GM19023 (cell line): ENCODE data around the gene SGO2.
"Not testable (repeated sequence)": the region's sequence is repeated elsewhere in the genome, so short reads cannot be mapped to it uniquely, and the experiment has no call there.

Experiments used
- ATAC-seq: cut with Tn5 transposase; IDR thresholded peaks from one replicate; pipeline ENCODE4 v1.9.1; 2021; ENCODE audit warnings: mild to moderate bottlenecking, moderate library complexity; ENCODE audit not compliant: unreplicated experiment

SGO2 gene

GRCh38 chr2:200620606-200621390 is 94.8 kb downstream of the SGO2 start:
- no peak for ATAC-seq

- no peak for ATAC-seq
These were observed 96.1 kb downstream of the SGO2 start for GRCh38 chr2:200622106-200622505.

- ATAC-seq: no peak
These were observed 98.0 kb downstream of the SGO2 start for GRCh38 chr2:200624026-200624425.

- ATAC-seq: no peak
These were observed 98.7 kb downstream of the SGO2 start for GRCh38 chr2:200624658-200625057.

- no peak for ATAC-seq
These were observed 99.3 kb downstream of the SGO2 start for GRCh38 chr2:200625282-200625681.

GRCh38 chr2:200625958-200626363 is 100.0 kb downstream of the SGO2 start:
- no peak for ATAC-seq

- no peak for ATAC-seq
These were observed 101.2 kb downstream of the SGO2 start for GRCh38 chr2:200627110-200627770.

GRCh38 chr2:200628461-200628860 is 102.5 kb downstream of the SGO2 start:
- ATAC-seq: not testable (repeated sequence)

- ATAC-seq: no peak
These were observed 105.3 kb downstream of the SGO2 start for GRCh38 chr2:200631287-200631686.
